Tibial nerve (tissue), 4 donors: ENCODE measurements around the gene RIN3. TPM values are rescaled to one million over a fixed set of nuclear protein-coding genes. Genes with fewer than 3 reads are reported as not detected.

Source experiments
- DNase-seq, 2 donors: peaks; one replicate each; pipeline ENCODE4 v3.0.0-alpha.2; 2019; ENCODE audit warnings: low spot score in 2 of 2
- H3K27ac ChIP-seq, 4 donors: fragments of 200-600 bp; sonication (generic) in 3 of 4; one replicate each; pipeline ENCODE4 v1.5.1; 2017 to 2019; ENCODE audit warnings: mild to moderate bottlenecking in 1 of 4
- H3K27me3 ChIP-seq, 2 donors: fragments of 200-600 bp; sonication (generic) in 1 of 2; one replicate each; pipeline versions ENCODE4 v1.5.1 to v1.6.0; 2017 to 2019
- H3K36me3 ChIP-seq, 3 donors: fragments of 200-600 bp; sonication (generic); one replicate each; pipeline ENCODE4 v1.5.1; 2018 to 2019
- H3K4me1 ChIP-seq, 4 donors: fragments of 200-600 bp; sonication (generic) in 3 of 4; one replicate each; pipeline ENCODE4 v1.5.1; 2017 to 2019
- H3K4me3 ChIP-seq, 4 donors: fragments of 200-600 bp; sonication (generic) in 3 of 4; one replicate each; pipeline ENCODE4 v1.5.1; 2017 to 2019; ENCODE audit warnings: mild to moderate bottlenecking in 1 of 4, moderate library complexity in 1 of 4
- H3K9me3 ChIP-seq, 4 donors: fragments of 200-600 bp; sonication (generic) in 3 of 4; one replicate each; pipeline ENCODE4 v1.5.1; 2017 to 2019
- CTCF ChIP-seq, 5 experiments: fragments of 200-600 bp in 3 of 5; fragments of 450-650 bp in 2 of 5; sonication (generic) in 3 of 5; IDR thresholded peaks; one replicate each; pipeline ENCODE4 v1.5.1; 2016 to 2019; ENCODE audit warnings: antibody characterized with exemption in 5 of 5, mild to moderate bottlenecking in 3 of 5, moderate library complexity in 2 of 5
- EP300 ChIP-seq, 2 donors: sonication (generic); formaldehyde crosslinking; IDR thresholded peaks; one replicate each; pipeline ENCODE4 v1.6.1; 2017; ENCODE audit warnings: antibody characterized with exemption in 2 of 2, mild to moderate bottlenecking in 1 of 2
- POLR2A ChIP-seq, 2 donors: fragments of 450-650 bp; IDR thresholded peaks; one replicate each; pipeline ENCODE4 v1.6.1; 2017; ENCODE audit warnings: antibody characterized with exemption in 2 of 2, mild to moderate bottlenecking in 2 of 2, moderate library complexity in 2 of 2
- WGBS, 2 donors: methylation state at CpG; one replicate each; pipeline ENCODE4 v1.1.5; 2018; 5-methylcytosine and 5-hydroxymethylcytosine counted together
- total RNA-seq, 4 donors: library from RNA; depleted of rRNA; stranded (reverse); fragments of >200 nt; gene quantifications; one replicate each; pipeline ENCODE4 v1.1.0, GENCODE V29; 2016

The RIN3 gene
- total RNA-seq, 4 donors from 2014 or later: 14.2 to 34.2 (median 15.5) TPM

- peaks cover 0 to 17% (median 0%) of the 10 kb centered on the region in 3 donors for H3K36me3 ChIP-seq
- H3K4me1 ChIP-seq: peaks cover 0 to 19% (median 6%) of the 10 kb centered on the region in 4 donors
- H3K27ac ChIP-seq: no peak overlapping the region
- no peaks in the 10 kb centered on the region for H3K27me3 ChIP-seq
- TF ChIP-seq CTCF (IDR thresholded peaks at IDR 0.05) (no peak), POLR2A (IDR thresholded peaks at IDR 0.05) (no peak), EP300 (IDR thresholded peaks at IDR 0.05) (no peak)
- no peak for DNase-seq
- 57 to 59% methylated on average over 9 to 10 of the region's 10 CpGs for WGBS, 2 donors
- H3K4me3 ChIP-seq: no peak overlapping the region
- H3K9me3 ChIP-seq: no peaks in the 10 kb centered on the region
Measured at GRCh38 chr14:92553438-92553837, 39.9 kb downstream of the RIN3 start.

GRCh38 chr14:92555465-92556111, 42.0 kb downstream of the RIN3 start:
- no peak overlapping the region for H3K27ac ChIP-seq
- peaks cover 0 to 11% (median 5%) of the 10 kb centered on the region in 4 donors for H3K4me1 ChIP-seq
- TF ChIP-seq POLR2A (IDR thresholded peaks at IDR 0.05): no peak
- TF ChIP-seq EP300 (IDR thresholded peaks at IDR 0.05): no peak
- no peak for TF ChIP-seq CTCF (IDR thresholded peaks at IDR 0.05)
- no peak overlapping the region for H3K4me3 ChIP-seq
- H3K27me3 ChIP-seq: no peaks in the 10 kb centered on the region
- WGBS, 2 donors: 67 to 84% methylated on average over 13 of the region's 13 CpGs
- no peak for DNase-seq
- no peaks in the 10 kb centered on the region for H3K9me3 ChIP-seq
- H3K36me3 ChIP-seq: peaks cover 0 to 32% (median 0%) of the 10 kb centered on the region in 3 donors

- Histone ChIP-seq H3K9me3 (no peaks in the 10 kb centered on the region), H3K4me3 (no peak overlapping the region), H3K4me1 (peaks cover 0 to 11% (median 5%) of the 10 kb centered on the region in 4 donors), H3K27me3 (no peaks in the 10 kb centered on the region), H3K36me3 (peaks cover 0 to 32% (median 0%) of the 10 kb centered on the region in 3 donors), H3K27ac (no peak overlapping the region)
- WGBS, 2 donors: 71 to 74% methylated on average over 4 of the region's 4 CpGs
- no peak for DNase-seq
- TF ChIP-seq POLR2A (IDR thresholded peaks at IDR 0.05) (no peak), EP300 (IDR thresholded peaks at IDR 0.05) (no peak), CTCF (IDR thresholded peaks at IDR 0.05) (no peak)
Measured at GRCh38 chr14:92556255-92556741, 42.7 kb downstream of the RIN3 start.

GRCh38 chr14:92556863-92557543, 43.4 kb downstream of the RIN3 start:
- no peaks in the 10 kb centered on the region for H3K27me3 ChIP-seq
- H3K4me1 ChIP-seq: peaks cover 0 to 9% (median 4%) of the 10 kb centered on the region in 4 donors
- no peak overlapping the region for H3K4me3 ChIP-seq
- WGBS, 2 donors: 91 to 93% methylated on average over 16 of the region's 16 CpGs
- DNase-seq: no peak
- no peak overlapping the region for H3K27ac ChIP-seq
- H3K36me3 ChIP-seq: peaks cover 0 to 32% (median 0%) of the 10 kb centered on the region in 3 donors
- TF ChIP-seq CTCF (IDR thresholded peaks at IDR 0.05): no peak
- no peak for TF ChIP-seq EP300 (IDR thresholded peaks at IDR 0.05)
- no peak for TF ChIP-seq POLR2A (IDR thresholded peaks at IDR 0.05)
- H3K9me3 ChIP-seq: no peaks in the 10 kb centered on the region

- Histone ChIP-seq H3K9me3 (no peaks in the 10 kb centered on the region), H3K4me3 (no peak overlapping the region), H3K27me3 (no peaks in the 10 kb centered on the region), H3K4me1 (peaks cover 0 to 13% (median 2%) of the 10 kb centered on the region in 4 donors), H3K36me3 (peaks cover 0 to 32% (median 0%) of the 10 kb centered on the region in 3 donors), H3K27ac (no peak overlapping the region)
- WGBS, 2 donors: 97 to 100% methylated on average over 3 to 4 of the region's 4 CpGs
- no peak for TF ChIP-seq CTCF (IDR thresholded peaks at IDR 0.05)
- no peak for TF ChIP-seq EP300 (IDR thresholded peaks at IDR 0.05)
- TF ChIP-seq POLR2A (IDR thresholded peaks at IDR 0.05): no peak
- no peak for DNase-seq
Measured at GRCh38 chr14:92557544-92557912, 43.9 kb downstream of the RIN3 start.
